SK-N-SH treated with all-trans-retinoic acid at 6 μM for 48 hours (cell line): ENCODE results near the gene C10orf120.

Source experiments
- ARNTL ChIP-seq: fragments of 450-650 bp; formaldehyde crosslinking; IDR thresholded peaks from 2 replicates; pipeline ENCODE4 v1.5.0; 2020; ENCODE audit warnings: low read depth, mild to moderate bottlenecking, moderate library complexity, borderline replicate concordance
- BACH2 ChIP-seq: fragments of 250-450 bp; sonication (Bioruptor Pico); IDR thresholded peaks from 2 replicates; pipeline ENCODE4 v1.9.0; 2021; ENCODE audit warnings: mild to moderate bottlenecking, borderline replicate concordance
- PATZ1 ChIP-seq: fragments of 250-450 bp; sonication (Bioruptor Pico); IDR thresholded peaks from 2 replicates; pipeline ENCODE4 v1.8.0; 2020; ENCODE audit warnings: mild to moderate bottlenecking, moderate library complexity, borderline replicate concordance
- ZC3H10 ChIP-seq: fragments of 250-450 bp; sonication (Bioruptor Pico); IDR thresholded peaks from 2 replicates; pipeline ENCODE4 v1.5.1; 2021; ENCODE audit warnings: mild to moderate bottlenecking, moderate library complexity
- ZNF565 ChIP-seq: fragments of 450-650 bp; formaldehyde crosslinking; conservative IDR thresholded peaks from 2 replicates; pipeline ENCODE4 v1.5.0; 2020; ENCODE audit warnings: low read depth, mild to moderate bottlenecking, moderate library complexity
- ZNF70 ChIP-seq: fragments of 450-650 bp; formaldehyde crosslinking; IDR thresholded peaks from 2 replicates; pipeline ENCODE4 v1.5.0; 2020; ENCODE audit warnings: mild to moderate bottlenecking, moderate library complexity

GRCh38 chr10:122656308-122656705, 43.3 kb downstream of the C10orf120 start:
- TF ChIP-seq PATZ1 (CRISPR knock-in tag) (no peak), ARNTL (CRISPR knock-in tag) (no peak), ZNF70 (CRISPR knock-in tag) (no peak), ZNF565 (CRISPR knock-in tag) (no peak), ZC3H10 (CRISPR knock-in tag) (no peak), BACH2 (no peak)
